Mucosa of rectum (tissue), 2 donors: ENCODE measurements around the gene CYP2F1.
"Not testable (repeated sequence)": the region's sequence is repeated elsewhere in the genome, so short reads cannot be mapped to it uniquely, and the experiment has no call there.

ENCODE experiments used
- H3K27ac ChIP-seq, 2 donors: one replicate each; pipeline ENCODE4 v1.7.0; 2013; ENCODE audit warnings: inconsistent platforms in 2 of 2, low read depth in 2 of 2, low read length in 2 of 2
- H3K27me3 ChIP-seq, 2 donors: one replicate each; pipeline ENCODE4 v1.7.0; 2013; ENCODE audit warnings: low read length in 2 of 2; ENCODE audit not compliant: control insufficient read depth in 2 of 2, insufficient read depth in 2 of 2
- H3K36me3 ChIP-seq, 2 donors: one replicate each; pipeline ENCODE4 v1.7.0; 2013; ENCODE audit warnings: low read length in 2 of 2; ENCODE audit not compliant: control insufficient read depth in 2 of 2, insufficient read depth in 2 of 2
- H3K4me1 ChIP-seq, 2 donors: one replicate each; pipeline ENCODE4 v1.7.0; 2013; ENCODE audit warnings: low read length in 2 of 2, mild to moderate bottlenecking in 1 of 2; ENCODE audit not compliant: control insufficient read depth in 2 of 2, insufficient read depth in 2 of 2
- H3K4me3 ChIP-seq, 2 donors: one replicate each; pipeline ENCODE4 v1.7.0; 2013; ENCODE audit warnings: low read length in 2 of 2
- H3K9ac ChIP-seq, 2 donors: one replicate each; pipeline ENCODE4 v1.7.0; 2013; ENCODE audit warnings: low read length in 2 of 2, low read depth in 1 of 2, mild to moderate bottlenecking in 1 of 2
- H3K9me3 ChIP-seq, 2 donors: one replicate each; pipeline ENCODE4 v1.7.0; 2013; ENCODE audit warnings: low read length in 2 of 2; ENCODE audit not compliant: control insufficient read depth in 2 of 2
- donor health status: healthy.
- donor health status: Normal muscosa, but diverticular disease.

Gene CYP2F1

DNA sequence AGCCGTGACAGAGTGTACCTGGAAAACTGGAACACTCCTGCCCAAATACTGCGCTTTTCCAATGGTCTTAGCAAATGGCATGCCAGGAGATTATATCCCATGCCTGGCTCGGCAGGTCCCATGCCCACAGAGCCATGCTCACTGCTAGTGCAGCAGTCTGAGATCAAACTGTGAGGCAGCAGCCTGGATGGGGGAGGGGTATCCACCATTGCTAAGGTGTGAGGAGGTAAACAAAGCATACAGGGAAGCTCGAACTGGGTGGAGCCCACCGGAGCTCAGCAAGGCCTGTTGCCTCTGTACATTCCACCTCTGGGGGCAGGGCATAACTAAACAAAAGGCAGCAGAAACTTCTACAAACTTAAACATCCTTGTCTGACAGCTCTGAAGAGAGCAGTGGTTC is 15.5 kb upstream of the CYP2F1 start:
- Histone ChIP-seq H3K9me3 (no peaks in the 10 kb centered on the region), H3K36me3 (no peaks in the 10 kb centered on the region), H3K27ac (no peak overlapping the region), H3K4me1 (no peaks in the 10 kb centered on the region), H3K27me3 (no peaks in the 10 kb centered on the region), H3K4me3 (no peak overlapping the region), H3K9ac (no peak overlapping the region)

DNA sequence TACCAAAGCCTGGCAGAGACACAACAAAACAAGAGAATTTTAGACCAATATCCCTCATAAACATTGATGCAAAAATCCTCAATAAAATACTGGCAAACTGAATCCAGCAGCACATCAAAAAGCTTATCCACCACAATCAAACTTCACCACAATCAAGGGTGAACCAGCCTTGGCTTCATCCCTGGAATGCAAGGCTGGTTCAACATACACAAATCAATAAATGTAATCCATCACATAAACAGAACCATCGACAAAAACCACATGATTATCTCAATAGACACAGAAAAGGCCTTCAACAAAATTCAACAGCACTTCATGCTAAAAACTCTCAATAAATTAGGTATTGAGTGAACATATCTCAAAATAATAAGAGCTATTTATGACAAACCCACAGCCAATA is 12.0 kb upstream of the CYP2F1 start:
- not testable (repeated sequence) for H3K27me3 ChIP-seq, H3K4me1 ChIP-seq, H3K9me3 ChIP-seq, H3K27ac ChIP-seq, H3K9ac ChIP-seq, H3K36me3 ChIP-seq, H3K4me3 ChIP-seq

DNA sequence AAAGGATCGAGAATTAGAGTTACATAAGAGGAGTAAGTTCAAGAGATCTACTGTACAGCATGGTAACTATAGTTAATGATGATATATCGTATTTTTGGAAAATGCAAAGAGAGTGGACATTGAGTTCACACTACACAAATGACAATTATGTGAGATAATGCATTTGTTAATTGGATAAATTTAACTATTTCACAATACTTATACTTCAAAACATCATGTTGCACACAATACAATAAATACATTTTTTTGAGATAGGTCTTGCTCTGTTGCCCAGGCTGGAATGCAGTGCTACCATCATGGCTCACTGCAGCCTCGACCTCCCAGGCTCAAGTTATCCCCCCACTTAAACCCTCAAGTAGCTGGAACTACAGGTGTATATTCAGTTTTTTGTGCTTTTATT is 8.1 kb upstream of the CYP2F1 start:
- H3K9me3 ChIP-seq: no peaks in the 10 kb centered on the region
- H3K27me3 ChIP-seq: no peaks in the 10 kb centered on the region
- no peak overlapping the region for H3K27ac ChIP-seq
- no peaks in the 10 kb centered on the region for H3K36me3 ChIP-seq
- H3K4me1 ChIP-seq: no peaks in the 10 kb centered on the region
- no peak overlapping the region for H3K9ac ChIP-seq
- H3K4me3 ChIP-seq: no peak overlapping the region

DNA sequence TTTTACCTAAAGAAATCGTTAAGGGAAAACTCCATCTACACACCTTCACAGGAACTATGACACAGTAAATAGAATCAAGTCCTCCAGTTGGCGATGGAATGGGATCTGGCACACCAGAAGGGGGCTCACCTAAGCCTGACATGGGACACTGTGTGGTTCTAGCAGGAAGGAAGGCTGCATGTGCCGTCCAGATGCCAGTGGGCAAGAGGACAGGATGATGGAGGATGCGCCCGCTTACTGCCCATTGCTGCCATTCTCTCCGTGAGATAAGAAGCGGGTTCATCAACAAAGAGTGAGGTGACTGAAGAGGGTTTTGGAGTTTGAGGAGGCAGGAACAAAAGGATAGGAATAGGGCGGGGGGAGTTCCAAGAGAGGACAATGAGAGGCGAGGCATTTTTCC is 2.9 kb upstream of the CYP2F1 start:
- H3K36me3 ChIP-seq: no peaks in the 10 kb centered on the region
- H3K27me3 ChIP-seq: no peaks in the 10 kb centered on the region
- H3K4me3 ChIP-seq: no peak overlapping the region
- no peak overlapping the region for H3K27ac ChIP-seq
- no peaks in the 10 kb centered on the region for H3K4me1 ChIP-seq
- no peaks in the 10 kb centered on the region for H3K9me3 ChIP-seq
- no peak overlapping the region for H3K9ac ChIP-seq

DNA sequence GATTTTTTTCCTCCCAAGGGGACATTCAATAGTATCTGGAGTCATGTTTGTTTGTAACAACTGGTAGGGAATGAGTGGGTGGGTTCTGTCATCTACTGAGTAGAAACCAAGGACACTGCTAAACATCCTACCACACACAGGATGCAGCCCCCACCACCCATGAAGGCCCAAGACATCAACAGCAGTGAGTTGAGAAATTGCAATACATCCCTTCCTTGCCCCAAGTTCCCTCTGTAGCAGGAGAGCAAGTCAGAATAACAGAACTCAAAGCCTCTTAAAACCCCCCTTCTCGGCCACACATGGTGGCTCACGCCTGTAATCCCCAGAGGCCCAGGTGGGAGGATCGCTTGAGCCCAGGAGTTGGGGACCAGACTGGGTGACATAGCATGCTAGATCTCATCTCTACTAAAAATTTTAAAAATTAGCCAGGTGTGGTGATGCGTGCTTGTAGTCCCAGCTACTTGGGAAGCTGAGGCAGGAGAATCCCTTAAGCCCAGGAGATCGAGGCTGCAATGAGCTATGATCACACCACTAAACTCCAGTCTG is 2.4 kb upstream of the CYP2F1 start:
- Histone ChIP-seq H3K9me3 (no peaks in the 10 kb centered on the region), H3K27ac (no peak overlapping the region), H3K36me3 (no peaks in the 10 kb centered on the region), H3K4me1 (no peaks in the 10 kb centered on the region), H3K4me3 (no peak overlapping the region), H3K27me3 (no peaks in the 10 kb centered on the region), H3K9ac (no peak overlapping the region)

DNA sequence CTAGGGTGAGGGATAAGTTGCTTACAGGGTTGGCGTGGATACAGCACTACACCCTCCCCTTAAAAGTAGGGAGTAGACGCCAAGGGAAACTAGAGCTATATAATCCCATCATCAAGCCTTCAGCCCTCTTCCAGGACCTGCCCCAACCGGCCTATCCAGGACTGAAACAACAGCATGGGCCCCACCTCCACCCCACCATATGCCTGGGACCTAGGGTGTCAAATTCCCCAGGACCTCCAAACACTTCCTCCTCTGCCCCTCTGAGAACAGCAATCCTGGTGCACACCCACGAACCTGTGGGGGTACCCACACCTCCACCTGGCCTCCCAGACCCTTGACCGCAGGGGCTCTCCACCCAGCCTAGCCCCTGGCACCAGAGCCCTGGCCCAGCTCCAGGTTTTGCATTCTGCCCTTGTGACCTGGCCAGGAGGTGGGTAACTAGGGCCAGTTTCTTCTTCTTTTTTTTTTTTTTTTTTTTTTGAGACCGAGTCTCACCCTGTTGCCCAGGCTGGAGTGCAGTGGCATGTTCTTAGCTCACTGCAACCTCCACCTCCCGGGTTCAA is 1.4 kb upstream of the CYP2F1 start:
- no peaks in the 10 kb centered on the region for H3K9me3 ChIP-seq
- H3K4me1 ChIP-seq: no peaks in the 10 kb centered on the region
- H3K27ac ChIP-seq: no peak overlapping the region
- H3K4me3 ChIP-seq: no peak overlapping the region
- H3K36me3 ChIP-seq: no peaks in the 10 kb centered on the region
- H3K27me3 ChIP-seq: no peaks in the 10 kb centered on the region
- no peak overlapping the region for H3K9ac ChIP-seq

DNA sequence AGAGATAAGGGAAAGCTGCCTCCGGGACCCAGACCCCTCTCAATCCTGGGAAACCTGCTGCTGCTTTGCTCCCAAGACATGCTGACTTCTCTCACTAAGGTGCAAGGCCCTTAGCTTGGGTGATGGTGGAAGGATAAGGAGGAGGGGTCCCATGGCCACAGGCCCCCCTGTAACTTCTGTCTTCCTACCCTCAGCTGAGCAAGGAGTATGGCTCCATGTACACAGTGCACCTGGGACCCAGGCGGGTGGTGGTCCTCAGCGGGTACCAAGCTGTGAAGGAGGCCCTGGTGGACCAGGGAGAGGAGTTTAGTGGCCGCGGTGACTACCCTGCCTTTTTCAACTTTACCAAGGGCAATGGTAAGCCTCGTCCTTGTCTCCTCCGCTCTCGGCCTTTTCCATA is 2.0 kb downstream of the CYP2F1 start:
- H3K4me1 ChIP-seq: no peaks in the 10 kb centered on the region
- no peak overlapping the region for H3K9ac ChIP-seq
- H3K27ac ChIP-seq: no peak overlapping the region
- no peaks in the 10 kb centered on the region for H3K27me3 ChIP-seq
- H3K36me3 ChIP-seq: no peaks in the 10 kb centered on the region
- no peak overlapping the region for H3K4me3 ChIP-seq
- H3K9me3 ChIP-seq: no peaks in the 10 kb centered on the region

DNA sequence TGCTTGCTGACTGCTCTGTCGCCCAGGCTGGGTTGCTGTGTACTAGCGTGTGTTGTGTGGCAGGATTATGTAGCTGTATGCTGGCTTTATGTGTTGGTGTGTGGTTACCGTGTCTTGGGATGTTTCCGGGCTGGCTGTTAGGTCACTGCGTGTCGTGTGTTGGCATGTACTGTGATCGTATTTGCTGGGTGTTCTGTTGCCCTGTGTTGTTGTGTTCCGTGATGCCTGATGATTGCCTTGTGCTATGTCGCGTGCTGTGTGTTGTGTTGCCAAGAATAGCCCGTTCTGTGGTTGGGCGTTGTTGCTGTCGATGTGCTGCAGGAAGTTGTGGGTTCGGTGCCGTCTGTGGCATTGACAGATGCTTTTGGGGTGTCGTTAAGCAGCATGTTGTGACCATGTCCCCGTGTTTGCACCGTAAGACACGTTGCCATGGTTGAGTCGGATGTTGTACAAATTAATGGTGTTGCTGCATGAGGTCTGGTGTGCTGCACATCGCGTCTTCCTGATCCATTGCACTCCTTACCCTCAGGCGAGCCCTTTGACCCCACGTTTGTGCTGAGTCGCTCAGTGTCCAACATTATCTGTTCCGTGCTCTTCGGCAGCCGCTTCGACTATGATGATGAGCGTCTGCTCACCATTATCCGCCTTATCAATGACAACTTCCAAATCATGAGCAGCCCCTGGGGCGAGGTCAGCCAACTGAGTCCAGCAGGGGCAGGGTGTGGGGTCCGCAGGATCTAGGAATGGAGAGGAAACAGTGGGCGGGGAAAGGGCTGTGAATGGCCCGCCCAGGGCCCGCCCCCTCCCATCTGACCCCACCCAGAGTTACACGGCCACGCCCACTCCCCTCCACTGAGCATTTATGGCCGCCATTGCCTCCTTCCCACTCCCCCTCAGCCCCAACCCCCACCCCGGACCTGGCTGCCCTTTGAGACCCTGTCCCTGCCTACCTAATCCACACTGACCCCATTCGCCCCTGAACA is 7.0 kb downstream of the CYP2F1 start:
- H3K4me1 ChIP-seq, H3K27me3 ChIP-seq, H3K27ac ChIP-seq, H3K9me3 ChIP-seq, H3K36me3 ChIP-seq, H3K9ac ChIP-seq, H3K4me3 ChIP-seq: not testable (repeated sequence)

DNA sequence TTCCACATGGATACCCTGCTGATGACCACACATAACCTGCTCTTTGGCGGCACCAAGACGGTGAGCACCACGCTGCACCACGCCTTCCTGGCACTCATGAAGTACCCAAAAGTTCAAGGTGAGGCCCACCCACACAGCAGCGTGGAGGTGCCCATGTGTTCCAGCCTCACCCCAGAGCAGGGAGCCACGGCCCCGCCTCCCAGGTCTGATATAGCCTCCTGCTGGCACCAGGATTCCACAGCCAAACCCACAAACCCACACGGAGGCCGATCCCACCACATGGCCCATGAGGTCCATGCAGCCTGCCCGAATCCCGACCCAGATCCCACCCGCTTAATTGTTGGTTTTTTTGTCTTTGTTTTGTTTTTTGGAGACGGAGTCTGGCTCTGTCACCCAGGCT is 8.6 kb downstream of the CYP2F1 start:
- H3K9ac ChIP-seq, H3K4me3 ChIP-seq, H3K36me3 ChIP-seq, H3K9me3 ChIP-seq, H3K27ac ChIP-seq, H3K4me1 ChIP-seq, H3K27me3 ChIP-seq: not testable (repeated sequence)

DNA sequence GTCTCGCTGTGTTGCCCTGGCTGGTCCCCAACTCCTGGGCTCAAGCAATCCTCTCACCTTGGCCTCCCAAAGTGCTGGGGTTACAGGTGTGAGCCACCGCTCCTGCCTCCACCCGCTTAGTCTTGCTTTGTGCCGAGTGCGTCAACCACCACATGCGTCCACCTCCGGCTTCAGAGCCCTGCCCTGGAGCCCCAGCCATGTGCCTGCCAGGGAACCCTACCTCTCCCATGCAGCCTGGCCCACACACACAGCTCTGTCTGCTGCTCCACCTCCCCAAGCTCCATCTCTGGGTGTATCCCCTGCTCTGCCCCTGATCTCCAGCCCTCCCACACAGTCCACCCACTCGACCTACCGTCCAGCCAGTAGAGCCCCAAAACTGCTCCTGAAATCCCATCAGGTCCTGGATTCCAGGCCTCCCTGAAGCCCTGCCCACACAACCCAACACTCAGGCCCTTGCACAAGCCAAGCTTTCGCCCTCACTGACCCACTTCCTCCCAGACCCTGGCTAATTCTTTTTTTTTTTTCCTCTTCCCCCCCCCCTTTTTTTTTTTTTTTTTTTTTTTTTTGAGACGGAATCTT is 9.6 kb downstream of the CYP2F1 start:
- no peak overlapping the region for H3K9ac ChIP-seq
- H3K27ac ChIP-seq: no peak overlapping the region
- no peaks in the 10 kb centered on the region for H3K4me1 ChIP-seq
- H3K27me3 ChIP-seq: no peaks in the 10 kb centered on the region
- no peaks in the 10 kb centered on the region for H3K36me3 ChIP-seq
- no peaks in the 10 kb centered on the region for H3K9me3 ChIP-seq
- no peak overlapping the region for H3K4me3 ChIP-seq
